GM23338 (cell line): Measurements from ENCODE around the gene TFEB.

Experiments
- EZH2phosphoT487 ChIP-seq: fragments of 200-600 bp; sonication (generic); IDR thresholded peaks from one replicate; pipeline ENCODE4 v1.8.1; 2018; ENCODE audit warnings: antibody characterized with exemption; ENCODE audit not compliant: unreplicated experiment
- POLR2AphosphoS5 ChIP-seq: IDR thresholded peaks from 2 replicates; pipeline ENCODE4 v1.6.1; 2016; ENCODE audit warnings: antibody characterized with exemption, low read depth
- TF ChIP-seq, protein P1 (sequence below), 2 experiments: fragments of 200-600 bp in 1 of 2; sonication (generic) in 1 of 2; conservative IDR thresholded peaks; 2 replicates each; pipeline versions ENCODE4 v1.5.1 to v1.6.1; 2016 to 2017; ENCODE audit warnings: antibody characterized with exemption in 2 of 2, low read depth in 2 of 2, mild to moderate bottlenecking in 2 of 2, moderate library complexity in 1 of 2

- TF ChIP-seq POLR2AphosphoS5 (no peak), EZH2phosphoT487 (no peak)
- TF ChIP-seq, protein P1, sequence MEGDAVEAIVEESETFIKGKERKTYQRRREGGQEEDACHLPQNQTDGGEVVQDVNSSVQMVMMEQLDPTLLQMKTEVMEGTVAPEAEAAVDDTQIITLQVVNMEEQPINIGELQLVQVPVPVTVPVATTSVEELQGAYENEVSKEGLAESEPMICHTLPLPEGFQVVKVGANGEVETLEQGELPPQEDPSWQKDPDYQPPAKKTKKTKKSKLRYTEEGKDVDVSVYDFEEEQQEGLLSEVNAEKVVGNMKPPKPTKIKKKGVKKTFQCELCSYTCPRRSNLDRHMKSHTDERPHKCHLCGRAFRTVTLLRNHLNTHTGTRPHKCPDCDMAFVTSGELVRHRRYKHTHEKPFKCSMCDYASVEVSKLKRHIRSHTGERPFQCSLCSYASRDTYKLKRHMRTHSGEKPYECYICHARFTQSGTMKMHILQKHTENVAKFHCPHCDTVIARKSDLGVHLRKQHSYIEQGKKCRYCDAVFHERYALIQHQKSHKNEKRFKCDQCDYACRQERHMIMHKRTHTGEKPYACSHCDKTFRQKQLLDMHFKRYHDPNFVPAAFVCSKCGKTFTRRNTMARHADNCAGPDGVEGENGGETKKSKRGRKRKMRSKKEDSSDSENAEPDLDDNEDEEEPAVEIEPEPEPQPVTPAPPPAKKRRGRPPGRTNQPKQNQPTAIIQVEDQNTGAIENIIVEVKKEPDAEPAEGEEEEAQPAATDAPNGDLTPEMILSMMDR (conservative IDR thresholded peaks at IDR 0.05; ENCODE audit: low read depth in 2 of 2) = no peak
These were observed 27.7 kb downstream of the TFEB start for GRCh38 chr6:41707565-41708200.
